Gastrocnemius medialis (tissue), 4 donors: Measurements from ENCODE around the gene PPME1. TPM values are rescaled to one million over a fixed set of nuclear protein-coding genes. Genes with fewer than 3 reads are reported as not detected.

Experiments used
- ATAC-seq, 2 donors: fragments of 150-250 bp; one replicate each; pipeline ENCODE4 v1.9.1; 2016
- DNase-seq, 2 donors: peaks; one replicate each; pipeline ENCODE4 v3.0.0-alpha.2; 2019
- H3K27ac ChIP-seq, 4 donors: fragments of 200-600 bp; sonication (generic); 1 replicate in 1 of 4; 2 replicates in 3 of 4; pipeline ENCODE4 v1.5.1; 2016 to 2018; ENCODE audit warnings: mild to moderate bottlenecking in 2 of 4, moderate library complexity in 1 of 4
- H3K27me3 ChIP-seq, 3 donors: fragments of 200-600 bp; sonication (generic) in 2 of 3; 1 replicate in 1 of 3; 2 replicates in 2 of 3; pipeline versions ENCODE4 v1.5.1 to v1.6.0; 2016 to 2019; ENCODE audit warnings: mild to moderate bottlenecking in 1 of 3, moderate library complexity in 1 of 3
- H3K36me3 ChIP-seq, 2 donors: fragments of 200-600 bp; sonication (generic) in 1 of 2; one replicate each; pipeline ENCODE4 v1.5.1; 2017 to 2018
- H3K4me1 ChIP-seq, 2 donors: fragments of 200-600 bp; sonication (generic) in 1 of 2; one replicate each; pipeline ENCODE4 v1.5.1; 2016 to 2017; ENCODE audit warnings: mild to moderate bottlenecking in 2 of 2
- H3K4me3 ChIP-seq, 4 donors: fragments of 200-600 bp; sonication (generic) in 3 of 4; 1 replicate in 1 of 4; 2 replicates in 3 of 4; pipeline ENCODE4 v1.5.1; 2016 to 2019; ENCODE audit warnings: mild to moderate bottlenecking in 2 of 4
- H3K9me3 ChIP-seq, 3 donors: fragments of 200-600 bp; sonication (generic) in 2 of 3; 1 replicate in 1 of 3; 2 replicates in 2 of 3; pipeline ENCODE4 v1.5.1; 2016 to 2019
- POLR2A ChIP-seq, 2 donors: fragments of 450-650 bp; IDR thresholded peaks; one replicate each; pipeline ENCODE4 v1.6.1; 2017; ENCODE audit warnings: antibody characterized with exemption in 2 of 2, mild to moderate bottlenecking in 2 of 2, moderate library complexity in 2 of 2
- in situ Hi-C, 4 donors: fragments of 200-750 bp; cut with MboI; loops; one replicate each; pipeline versions ENCODE4 v1.15.0 to v1.8.0; 2017; ENCODE audit warnings: low sequenced_read_pairs in 4 of 4
- intact Hi-C: fragments of 100-400 bp; cut with DNase I; formaldehyde crosslinking; loops from one replicate; pipeline ENCODE4 v1.15.1; 2023; ENCODE audit warnings: low total_unique reads
- total RNA-seq, 4 donors: library from RNA; depleted of rRNA; stranded (reverse); fragments of >200 nt; gene quantifications; one replicate each; pipeline versions ENCODE4 v1.1.0 to v1.2.3, GENCODE V29; 2016
- TF ChIP-seq, protein P1 (sequence below), 5 experiments: fragments of 450-650 bp in 3 of 5; fragments of 200-600 bp in 2 of 5; sonication (generic) in 2 of 5; IDR thresholded peaks in 4 of 5; conservative IDR thresholded peaks in 1 of 5; 1 replicate in 4 of 5; 2 replicates in 1 of 5; pipeline ENCODE4 v1.5.1; 2016 to 2019; ENCODE audit warnings: antibody characterized with exemption in 5 of 5, mild to moderate bottlenecking in 3 of 5, moderate library complexity in 3 of 5

PPME1 gene
- total RNA-seq, 4 donors from 2014 or later: 31.5 to 51.7 (median 43.2) TPM

- Histone ChIP-seq H3K36me3 (no peaks in the 10 kb centered on the region), H3K4me3 (no peak overlapping the region), H3K27ac (no peak overlapping the region), H3K9me3 (no peaks in the 10 kb centered on the region), H3K4me1 (no peaks in the 10 kb centered on the region), H3K27me3 (no peaks in the 10 kb centered on the region)
- TF ChIP-seq POLR2A (IDR thresholded peaks at IDR 0.05): no peak
- TF ChIP-seq, protein P1, sequence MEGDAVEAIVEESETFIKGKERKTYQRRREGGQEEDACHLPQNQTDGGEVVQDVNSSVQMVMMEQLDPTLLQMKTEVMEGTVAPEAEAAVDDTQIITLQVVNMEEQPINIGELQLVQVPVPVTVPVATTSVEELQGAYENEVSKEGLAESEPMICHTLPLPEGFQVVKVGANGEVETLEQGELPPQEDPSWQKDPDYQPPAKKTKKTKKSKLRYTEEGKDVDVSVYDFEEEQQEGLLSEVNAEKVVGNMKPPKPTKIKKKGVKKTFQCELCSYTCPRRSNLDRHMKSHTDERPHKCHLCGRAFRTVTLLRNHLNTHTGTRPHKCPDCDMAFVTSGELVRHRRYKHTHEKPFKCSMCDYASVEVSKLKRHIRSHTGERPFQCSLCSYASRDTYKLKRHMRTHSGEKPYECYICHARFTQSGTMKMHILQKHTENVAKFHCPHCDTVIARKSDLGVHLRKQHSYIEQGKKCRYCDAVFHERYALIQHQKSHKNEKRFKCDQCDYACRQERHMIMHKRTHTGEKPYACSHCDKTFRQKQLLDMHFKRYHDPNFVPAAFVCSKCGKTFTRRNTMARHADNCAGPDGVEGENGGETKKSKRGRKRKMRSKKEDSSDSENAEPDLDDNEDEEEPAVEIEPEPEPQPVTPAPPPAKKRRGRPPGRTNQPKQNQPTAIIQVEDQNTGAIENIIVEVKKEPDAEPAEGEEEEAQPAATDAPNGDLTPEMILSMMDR (IDR thresholded peaks at IDR 0.05 in 4 of 5, conservative IDR thresholded peaks at IDR 0.05 in 1 of 5): no peak
- intact Hi-C loops: no loop called here
- ATAC-seq (no peak), DNase-seq (no peak)
- in situ Hi-C loops: no loop called here
Measured at GRCh38 chr11:74280494-74280893, 109.4 kb downstream of the PPME1 start.

DNA sequence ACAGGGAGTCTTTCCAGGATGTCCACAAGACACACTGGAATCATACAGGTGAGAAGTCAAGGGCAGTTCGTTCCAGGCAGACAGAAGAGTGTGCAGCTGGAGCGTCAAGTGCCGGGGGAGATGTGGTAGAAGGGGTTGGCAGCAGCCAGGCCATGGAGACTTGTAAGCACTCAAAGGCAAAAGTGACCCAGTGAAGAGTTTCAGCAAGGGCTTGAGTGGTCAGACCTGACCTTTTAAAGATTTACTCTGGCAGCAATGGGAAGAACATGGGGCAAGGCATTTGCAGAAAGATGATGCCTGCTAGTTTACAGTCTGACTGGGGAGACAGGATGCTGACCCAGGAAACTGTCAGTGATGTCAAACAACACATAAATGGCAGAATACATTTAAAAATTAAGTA, 111.3 kb downstream of the PPME1 start:
- in situ Hi-C loops (no loop called here), intact Hi-C loops (no loop called here)
- ATAC-seq: no peak
- H3K36me3 ChIP-seq: no peaks in the 10 kb centered on the region
- H3K4me1 ChIP-seq: no peaks in the 10 kb centered on the region
- H3K9me3 ChIP-seq: no peaks in the 10 kb centered on the region
- H3K27ac ChIP-seq: no peak overlapping the region
- TF ChIP-seq POLR2A (IDR thresholded peaks at IDR 0.05): no peak
- TF ChIP-seq, protein P1 (IDR thresholded peaks at IDR 0.05 in 4 of 5, conservative IDR thresholded peaks at IDR 0.05 in 1 of 5): no peak
- H3K27me3 ChIP-seq: no peaks in the 10 kb centered on the region
- DNase-seq: no peak
- H3K4me3 ChIP-seq: no peak overlapping the region

DNA sequence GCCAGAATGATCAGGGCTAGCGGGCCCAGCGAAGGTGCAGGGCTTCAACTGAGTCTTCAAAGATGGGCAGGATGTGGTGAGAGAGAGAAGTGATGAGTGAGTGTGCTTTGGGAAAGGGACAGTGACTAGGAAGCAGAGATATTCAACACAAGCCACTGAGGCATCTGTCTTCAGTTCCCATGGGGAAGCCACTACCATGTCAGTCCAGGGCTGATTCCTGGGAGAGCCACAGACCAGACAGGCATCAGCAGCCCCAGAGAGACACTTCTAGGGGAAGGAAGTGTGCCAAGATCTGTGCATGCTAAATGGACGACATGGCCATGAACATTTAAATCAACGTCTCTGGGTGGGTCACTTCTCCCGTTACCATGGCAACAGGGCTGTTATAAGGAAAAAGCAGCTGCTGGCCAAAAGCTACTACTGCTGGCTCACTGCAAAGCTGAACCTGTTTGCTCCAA, 111.9 kb downstream of the PPME1 start:
- Histone ChIP-seq H3K27me3 (no peaks in the 10 kb centered on the region), H3K9me3 (no peaks in the 10 kb centered on the region), H3K27ac (no peak overlapping the region), H3K36me3 (no peaks in the 10 kb centered on the region), H3K4me3 (no peak overlapping the region), H3K4me1 (no peaks in the 10 kb centered on the region)
- in situ Hi-C loops (no loop called here), intact Hi-C loops (no loop called here)
- DNase-seq (no peak), ATAC-seq (no peak)
- TF ChIP-seq, protein P1 (IDR thresholded peaks at IDR 0.05 in 4 of 5, conservative IDR thresholded peaks at IDR 0.05 in 1 of 5): no peak
- TF ChIP-seq POLR2A (IDR thresholded peaks at IDR 0.05): no peak

- intact Hi-C loops: no loop called here
- no peak for ATAC-seq
- Histone ChIP-seq H3K27ac (no peak overlapping the region), H3K27me3 (no peaks in the 10 kb centered on the region), H3K4me1 (no peaks in the 10 kb centered on the region), H3K4me3 (no peak overlapping the region), H3K9me3 (no peaks in the 10 kb centered on the region), H3K36me3 (no peaks in the 10 kb centered on the region)
- no peak for TF ChIP-seq POLR2A (IDR thresholded peaks at IDR 0.05)
- TF ChIP-seq, protein P1 (IDR thresholded peaks at IDR 0.05 in 4 of 5, conservative IDR thresholded peaks at IDR 0.05 in 1 of 5): no peak
- in situ Hi-C loops: no loop called here
- DNase-seq: no peak
Measured at GRCh38 chr11:74283580-74284180, 112.6 kb downstream of the PPME1 start.

DNA sequence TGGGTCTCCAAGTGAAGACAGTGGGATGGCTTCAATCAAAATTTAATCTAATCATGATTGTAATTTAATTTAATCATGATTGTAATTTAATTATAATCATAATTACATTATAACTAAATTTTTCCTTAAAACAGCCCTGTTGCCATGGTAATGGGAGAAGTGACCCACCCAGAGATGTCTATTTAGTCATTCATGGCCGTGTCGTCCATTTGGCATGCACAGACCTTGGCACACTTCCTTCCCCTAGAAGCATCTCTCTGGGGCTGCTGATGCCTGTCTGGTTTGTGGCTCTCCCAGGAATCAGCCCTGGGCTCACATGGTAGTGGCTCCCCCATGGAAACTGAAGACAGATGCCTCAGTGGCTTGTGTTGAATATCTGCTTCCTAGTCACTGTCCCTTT, 113.4 kb downstream of the PPME1 start:
- Histone ChIP-seq H3K36me3 (no peaks in the 10 kb centered on the region), H3K27ac (no peak overlapping the region), H3K9me3 (no peaks in the 10 kb centered on the region), H3K27me3 (no peaks in the 10 kb centered on the region), H3K4me1 (no peaks in the 10 kb centered on the region), H3K4me3 (no peak overlapping the region)
- TF ChIP-seq, protein P1 (IDR thresholded peaks at IDR 0.05 in 4 of 5, conservative IDR thresholded peaks at IDR 0.05 in 1 of 5): no peak
- DNase-seq: no peak
- intact Hi-C loops: no loop called here
- ATAC-seq: no peak
- in situ Hi-C loops: no loop called here
